Mucosa of rectum (tissue), 2 donors: ENCODE results near the gene DPYD.

Source experiments
- H3K27ac ChIP-seq, 2 donors: one replicate each; pipeline ENCODE4 v1.7.0; 2013; ENCODE audit warnings: inconsistent platforms in 2 of 2, low read depth in 2 of 2, low read length in 2 of 2
- H3K27me3 ChIP-seq, 2 donors: one replicate each; pipeline ENCODE4 v1.7.0; 2013; ENCODE audit warnings: low read length in 2 of 2; ENCODE audit not compliant: control insufficient read depth in 2 of 2, insufficient read depth in 2 of 2
- H3K36me3 ChIP-seq, 2 donors: one replicate each; pipeline ENCODE4 v1.7.0; 2013; ENCODE audit warnings: low read length in 2 of 2; ENCODE audit not compliant: control insufficient read depth in 2 of 2, insufficient read depth in 2 of 2
- H3K4me1 ChIP-seq, 2 donors: one replicate each; pipeline ENCODE4 v1.7.0; 2013; ENCODE audit warnings: low read length in 2 of 2, mild to moderate bottlenecking in 1 of 2; ENCODE audit not compliant: control insufficient read depth in 2 of 2, insufficient read depth in 2 of 2
- H3K4me3 ChIP-seq, 2 donors: one replicate each; pipeline ENCODE4 v1.7.0; 2013; ENCODE audit warnings: low read length in 2 of 2
- H3K9ac ChIP-seq, 2 donors: one replicate each; pipeline ENCODE4 v1.7.0; 2013; ENCODE audit warnings: low read length in 2 of 2, low read depth in 1 of 2, mild to moderate bottlenecking in 1 of 2
- H3K9me3 ChIP-seq, 2 donors: one replicate each; pipeline ENCODE4 v1.7.0; 2013; ENCODE audit warnings: low read length in 2 of 2; ENCODE audit not compliant: control insufficient read depth in 2 of 2
- donor health status: healthy.
- donor health status: Normal muscosa, but diverticular disease.

The DPYD gene

GRCh38 chr1:97797403-97798183, 123.2 kb downstream of the DPYD start:
- Histone ChIP-seq H3K36me3 (no peaks in the 10 kb centered on the region), H3K27ac (no peak overlapping the region), H3K4me3 (no peak overlapping the region), H3K27me3 (no peaks in the 10 kb centered on the region), H3K9me3 (no peaks in the 10 kb centered on the region), H3K9ac (no peak overlapping the region), H3K4me1 (peaks cover 0 to 5% of the 10 kb centered on the region in 2 donors)

- H3K4me1 ChIP-seq, result peaks cover 0 to 5% of the 10 kb centered on the region in 2 donors
- H3K27ac ChIP-seq, result no peak overlapping the region
- H3K4me3 ChIP-seq, result no peak overlapping the region
- H3K9ac ChIP-seq, result no peak overlapping the region
- no peaks in the 10 kb centered on the region for H3K36me3 ChIP-seq
- H3K27me3 ChIP-seq, result no peaks in the 10 kb centered on the region
- H3K9me3 ChIP-seq, result no peaks in the 10 kb centered on the region
These were observed 124.1 kb downstream of the DPYD start for GRCh38 chr1:97796711-97797110.

GRCh38 chr1:97792655-97793054, 128.2 kb downstream of the DPYD start:
- no peaks in the 10 kb centered on the region for H3K9me3 ChIP-seq
- peaks cover 0 to 5% of the 10 kb centered on the region in 2 donors for H3K4me1 ChIP-seq
- H3K36me3 ChIP-seq, result no peaks in the 10 kb centered on the region
- H3K4me3 ChIP-seq, result no peak overlapping the region
- no peaks in the 10 kb centered on the region for H3K27me3 ChIP-seq
- H3K27ac ChIP-seq, result no peak overlapping the region
- H3K9ac ChIP-seq, result no peak overlapping the region

- Histone ChIP-seq H3K9ac (no peak overlapping the region), H3K9me3 (no peaks in the 10 kb centered on the region), H3K4me3 (no peak overlapping the region), H3K4me1 (no peaks in the 10 kb centered on the region), H3K36me3 (no peaks in the 10 kb centered on the region), H3K27ac (no peak overlapping the region), H3K27me3 (no peaks in the 10 kb centered on the region)
These were observed 129.6 kb downstream of the DPYD start for GRCh38 chr1:97791251-97791650.

GRCh38 chr1:97787231-97787630, 133.6 kb downstream of the DPYD start:
- no peaks in the 10 kb centered on the region for H3K36me3 ChIP-seq
- no peaks in the 10 kb centered on the region for H3K9me3 ChIP-seq
- no peaks in the 10 kb centered on the region for H3K4me1 ChIP-seq
- no peak overlapping the region for H3K9ac ChIP-seq
- H3K27ac ChIP-seq, result no peak overlapping the region
- H3K4me3 ChIP-seq, result no peak overlapping the region
- H3K27me3 ChIP-seq, result no peaks in the 10 kb centered on the region

GRCh38 chr1:97784661-97785060, 136.2 kb downstream of the DPYD start:
- H3K27me3 ChIP-seq, result no peaks in the 10 kb centered on the region
- H3K4me1 ChIP-seq, result no peaks in the 10 kb centered on the region
- no peak overlapping the region for H3K27ac ChIP-seq
- no peak overlapping the region for H3K4me3 ChIP-seq
- H3K9me3 ChIP-seq, result no peaks in the 10 kb centered on the region
- H3K9ac ChIP-seq, result no peak overlapping the region
- no peaks in the 10 kb centered on the region for H3K36me3 ChIP-seq

GRCh38 chr1:97783751-97784150, 137.1 kb downstream of the DPYD start:
- no peaks in the 10 kb centered on the region for H3K4me1 ChIP-seq
- H3K4me3 ChIP-seq, result no peak overlapping the region
- no peaks in the 10 kb centered on the region for H3K27me3 ChIP-seq
- H3K36me3 ChIP-seq, result no peaks in the 10 kb centered on the region
- H3K9me3 ChIP-seq, result no peaks in the 10 kb centered on the region
- H3K27ac ChIP-seq, result no peak overlapping the region
- H3K9ac ChIP-seq, result no peak overlapping the region

GRCh38 chr1:97781762-97782337, 139.0 kb downstream of the DPYD start:
- H3K4me3 ChIP-seq, result no peak overlapping the region
- no peaks in the 10 kb centered on the region for H3K27me3 ChIP-seq
- no peak overlapping the region for H3K9ac ChIP-seq
- H3K9me3 ChIP-seq, result no peaks in the 10 kb centered on the region
- H3K36me3 ChIP-seq, result no peaks in the 10 kb centered on the region
- no peak overlapping the region for H3K27ac ChIP-seq
- no peaks in the 10 kb centered on the region for H3K4me1 ChIP-seq

- Histone ChIP-seq H3K9ac (no peak overlapping the region), H3K27me3 (no peaks in the 10 kb centered on the region), H3K4me3 (no peak overlapping the region), H3K36me3 (no peaks in the 10 kb centered on the region), H3K27ac (no peak overlapping the region), H3K4me1 (no peaks in the 10 kb centered on the region), H3K9me3 (no peaks in the 10 kb centered on the region)
These were observed 139.9 kb downstream of the DPYD start for GRCh38 chr1:97780884-97781283.

GRCh38 chr1:97778718-97779117, 142.1 kb downstream of the DPYD start:
- Histone ChIP-seq H3K27me3 (no peaks in the 10 kb centered on the region), H3K4me3 (no peak overlapping the region), H3K36me3 (no peaks in the 10 kb centered on the region), H3K9ac (no peak overlapping the region), H3K27ac (no peak overlapping the region), H3K4me1 (no peaks in the 10 kb centered on the region), H3K9me3 (no peaks in the 10 kb centered on the region)
